Ramos (cell line): ENCODE measurements around the gene AFTPH.

Experiments
- in situ Hi-C: fragments of 300-500 bp; cut with MboI; formaldehyde crosslinking; loops from one replicate; pipeline ENCODE4 v1.14.3; 2022; ENCODE audit warnings: low sequenced_read_pairs; ENCODE audit not compliant: unreplicated experiment

The AFTPH gene

DNA sequence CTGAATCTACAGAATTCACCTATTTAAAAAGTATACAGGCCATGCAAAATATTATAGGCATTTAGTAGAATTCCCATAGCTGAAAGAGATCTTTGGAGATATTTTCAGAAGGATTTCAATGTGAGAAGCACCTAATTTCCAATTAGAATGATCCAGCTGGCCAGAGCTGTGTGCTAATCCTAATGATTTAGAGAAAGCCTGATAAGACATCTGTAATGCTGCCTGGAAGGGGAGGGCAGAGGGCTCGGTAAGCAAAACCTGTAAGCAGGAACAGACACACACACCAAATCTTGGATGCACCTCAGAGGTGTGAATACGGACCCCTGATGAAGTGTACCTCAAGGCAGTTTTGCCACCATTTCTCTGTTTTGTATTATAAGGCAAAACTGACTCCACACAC lies 115.6 kb downstream of the AFTPH start:
- in situ Hi-C loops: loop anchor here (10.0 to 25.0 kb wide), 2 partner anchors 195 to 748 kb away; no protein-coding TSS in a partner anchor

DNA sequence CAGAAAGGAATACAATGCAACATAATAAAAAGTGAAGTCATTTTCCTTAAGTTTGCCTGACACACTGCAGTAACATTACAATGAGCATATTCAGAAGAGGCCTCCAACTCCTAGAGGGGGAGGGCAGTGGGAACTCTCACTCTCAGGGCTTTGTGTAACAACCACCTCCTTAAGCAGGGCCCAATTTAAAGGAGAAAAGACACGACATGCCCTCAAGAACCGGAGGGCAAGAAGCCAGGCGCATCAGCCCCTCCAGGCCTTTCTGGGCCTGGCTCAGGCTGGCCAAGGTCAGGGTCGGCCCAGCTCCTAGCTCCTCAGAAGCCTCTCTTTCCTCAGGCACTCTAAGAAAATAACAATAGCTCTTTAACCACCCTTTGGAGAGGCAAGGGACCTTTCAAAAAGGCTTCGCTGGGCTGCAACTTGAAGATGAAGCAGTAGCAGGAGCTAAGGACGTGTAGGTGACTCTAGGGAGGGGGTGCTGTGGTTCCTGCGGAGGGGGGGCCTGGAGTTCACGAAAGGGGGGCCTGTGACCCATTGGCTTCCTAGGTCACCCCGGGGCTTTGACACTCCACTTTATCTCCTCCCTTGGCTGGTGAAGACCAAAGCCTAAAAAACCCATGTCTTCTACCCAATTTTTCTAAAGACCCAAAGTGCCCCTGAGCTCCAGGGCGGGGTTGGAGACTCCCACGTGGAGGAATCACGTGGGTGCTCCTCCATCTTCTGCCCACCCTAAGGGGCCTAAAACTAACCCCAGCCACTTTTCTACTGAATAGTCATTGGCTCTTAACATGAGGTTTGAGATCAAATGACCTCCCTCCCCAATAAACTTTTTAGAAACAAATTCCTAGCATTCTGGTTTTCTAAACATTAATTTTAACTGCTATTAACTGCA lies 116.3 kb downstream of the AFTPH start:
- in situ Hi-C loops: loop anchor here (10.0 to 25.0 kb wide), 2 partner anchors 194 to 747 kb away; no protein-coding TSS in a partner anchor

DNA sequence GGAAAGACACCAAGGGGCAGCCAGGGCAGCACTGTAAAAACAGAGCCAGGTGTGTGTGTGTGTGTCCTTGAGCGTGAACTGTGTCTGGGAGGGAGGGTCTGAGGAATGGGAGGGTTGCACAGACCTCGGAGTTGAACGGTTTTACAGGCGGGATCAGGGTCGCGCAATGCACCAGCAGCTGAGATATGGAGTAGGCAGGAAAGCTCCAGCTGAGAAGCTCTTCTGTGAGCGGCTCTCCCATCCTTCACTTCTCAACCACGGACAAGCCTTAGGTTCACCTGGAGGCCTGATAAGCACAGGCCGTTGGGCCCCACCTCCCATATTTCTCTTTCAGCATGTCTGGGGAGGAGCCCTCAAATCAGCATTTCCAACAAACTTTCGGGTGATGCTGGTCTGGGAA lies 117.5 kb downstream of the AFTPH start:
- in situ Hi-C loops: loop anchor here (10.0 to 25.0 kb wide), 2 partner anchors 193 to 746 kb away; no protein-coding TSS in a partner anchor
